ENCODE data around the gene CTNS.

Gene CTNS

GRCh38 chr17:3658784-3659449 is 22.4 kb downstream of the CTNS start:
- Histone ChIP-seq H3K9me3 (ENCODE audit: control insufficient read depth, insufficient read depth, low read length) (no peaks in the 10 kb centered on the region), H3K4me1 (ENCODE audit: control insufficient read depth, insufficient read depth, low read length) (0 out of 2 replicates have a peak, but pooled peaks cover 2% of the 10 kb centered on the region), H3K4me3 (ENCODE audit: low read length) (no peak overlapping the region), H3K27me3 (ENCODE audit: control insufficient read depth, insufficient read depth, low read length) (no peaks in the 10 kb centered on the region), H3K36me3 (ENCODE audit: control insufficient read depth, insufficient read depth, low read length) (peaks cover 9% of the 10 kb centered on the region; the same call in 1 of the 2 replicates), H3K27ac (ENCODE audit: low read length) (no peak overlapping the region)
- WGBS (ENCODE audit: insufficient coverage, insufficient read length): no CpG with 5 or more reads among the region's 22 CpGs
- no peak for DNase-seq (ENCODE audit: low read depth, low spot score)

- H3K27me3 ChIP-seq (ENCODE audit: control insufficient read depth, insufficient read depth, low read length): no peaks in the 10 kb centered on the region
- no peak overlapping the region for H3K4me3 ChIP-seq (ENCODE audit: low read length)
- H3K27ac ChIP-seq (ENCODE audit: low read length): no peak overlapping the region
- H3K36me3 ChIP-seq (ENCODE audit: control insufficient read depth, insufficient read depth, low read length): peaks cover 9% of the 10 kb centered on the region; the same call in 1 of the 2 replicates
- WGBS (ENCODE audit: insufficient coverage, insufficient read length): no CpG with 5 or more reads among the region's 22 CpGs
- H3K4me1 ChIP-seq (ENCODE audit: control insufficient read depth, insufficient read depth, low read length): 0 out of 2 replicates have a peak, but pooled peaks cover 2% of the 10 kb centered on the region
- no peak for DNase-seq (ENCODE audit: low read depth, low spot score)
- no peaks in the 10 kb centered on the region for H3K9me3 ChIP-seq (ENCODE audit: control insufficient read depth, insufficient read depth, low read length)
These were observed 23.1 kb downstream of the CTNS start for GRCh38 chr17:3659541-3660111.

GRCh38 chr17:3660311-3660891 is 23.8 kb downstream of the CTNS start:
- H3K27me3 ChIP-seq (ENCODE audit: control insufficient read depth, insufficient read depth, low read length): no peaks in the 10 kb centered on the region
- WGBS (ENCODE audit: insufficient coverage, insufficient read length): no CpG with 5 or more reads among the region's 23 CpGs
- H3K27ac ChIP-seq (ENCODE audit: low read length): no peak overlapping the region
- H3K4me3 ChIP-seq (ENCODE audit: low read length): no peak overlapping the region
- H3K9me3 ChIP-seq (ENCODE audit: control insufficient read depth, insufficient read depth, low read length): no peaks in the 10 kb centered on the region
- DNase-seq (ENCODE audit: low read depth, low spot score): no peak
- peaks cover 9% of the 10 kb centered on the region; the same call in 1 of the 2 replicates for H3K36me3 ChIP-seq (ENCODE audit: control insufficient read depth, insufficient read depth, low read length)
- 0 out of 2 replicates have a peak, but pooled peaks cover 2% of the 10 kb centered on the region for H3K4me1 ChIP-seq (ENCODE audit: control insufficient read depth, insufficient read depth, low read length)

- no peaks in the 10 kb centered on the region for H3K9me3 ChIP-seq (ENCODE audit: control insufficient read depth, insufficient read depth, low read length)
- peaks cover 5% of the 10 kb centered on the region; the same call in 1 of the 2 replicates for H3K4me1 ChIP-seq (ENCODE audit: control insufficient read depth, insufficient read depth, low read length)
- peaks cover 9% of the 10 kb centered on the region; the same call in 1 of the 2 replicates for H3K36me3 ChIP-seq (ENCODE audit: control insufficient read depth, insufficient read depth, low read length)
- no peak for DNase-seq (ENCODE audit: low read depth, low spot score)
- H3K27ac ChIP-seq (ENCODE audit: low read length): no peak overlapping the region
- no peaks in the 10 kb centered on the region for H3K27me3 ChIP-seq (ENCODE audit: control insufficient read depth, insufficient read depth, low read length)
- no peak overlapping the region for H3K4me3 ChIP-seq (ENCODE audit: low read length)
- WGBS (ENCODE audit: insufficient coverage, insufficient read length): no CpG with 5 or more reads among the region's 33 CpGs
These were observed 26.8 kb downstream of the CTNS start for GRCh38 chr17:3663102-3664011.

- no peak overlapping the region for H3K27ac ChIP-seq (ENCODE audit: low read length)
- WGBS (ENCODE audit: insufficient coverage, insufficient read length): no CpG with 5 or more reads among the region's 5 CpGs
- H3K27me3 ChIP-seq (ENCODE audit: control insufficient read depth, insufficient read depth, low read length): no peaks in the 10 kb centered on the region
- peaks cover 9% of the 10 kb centered on the region; the same call in 1 of the 2 replicates for H3K36me3 ChIP-seq (ENCODE audit: control insufficient read depth, insufficient read depth, low read length)
- peaks cover 3% of the 10 kb centered on the region; the same call in 1 of the 2 replicates for H3K4me1 ChIP-seq (ENCODE audit: control insufficient read depth, insufficient read depth, low read length)
- H3K4me3 ChIP-seq (ENCODE audit: low read length): no peak overlapping the region
- no peaks in the 10 kb centered on the region for H3K9me3 ChIP-seq (ENCODE audit: control insufficient read depth, insufficient read depth, low read length)
- DNase-seq (ENCODE audit: low read depth, low spot score): no peak
These were observed 29.3 kb downstream of the CTNS start for GRCh38 chr17:3665834-3666233.

GRCh38 chr17:3666516-3666915 is 30.0 kb downstream of the CTNS start:
- Histone ChIP-seq H3K4me1 (ENCODE audit: control insufficient read depth, insufficient read depth, low read length) (peaks cover 3% of the 10 kb centered on the region; the same call in 1 of the 2 replicates), H3K4me3 (ENCODE audit: low read length) (no peak overlapping the region), H3K27me3 (ENCODE audit: control insufficient read depth, insufficient read depth, low read length) (no peaks in the 10 kb centered on the region), H3K27ac (ENCODE audit: low read length) (no peak overlapping the region), H3K9me3 (ENCODE audit: control insufficient read depth, insufficient read depth, low read length) (no peaks in the 10 kb centered on the region), H3K36me3 (ENCODE audit: control insufficient read depth, insufficient read depth, low read length) (peaks cover 9% of the 10 kb centered on the region; the same call in 1 of the 2 replicates)
- no peak for DNase-seq (ENCODE audit: low read depth, low spot score)
- WGBS (ENCODE audit: insufficient coverage, insufficient read length): no CpG with 5 or more reads among the region's 6 CpGs

GRCh38 chr17:3667366-3668278 is 31.1 kb downstream of the CTNS start:
- Histone ChIP-seq H3K36me3 (ENCODE audit: control insufficient read depth, insufficient read depth, low read length) (peaks cover 9% of the 10 kb centered on the region; the same call in 1 of the 2 replicates), H3K27ac (ENCODE audit: low read length) (no peak overlapping the region), H3K4me3 (ENCODE audit: low read length) (peak overlapping the region; percentile 80), H3K27me3 (ENCODE audit: control insufficient read depth, insufficient read depth, low read length) (no peaks in the 10 kb centered on the region), H3K9me3 (ENCODE audit: control insufficient read depth, insufficient read depth, low read length) (no peaks in the 10 kb centered on the region), H3K4me1 (ENCODE audit: control insufficient read depth, insufficient read depth, low read length) (peaks cover 3% of the 10 kb centered on the region; the same call in 1 of the 2 replicates)
- no peak for DNase-seq (ENCODE audit: low read depth, low spot score)
- no CpG with 5 or more reads among the region's 39 CpGs for WGBS (ENCODE audit: insufficient coverage, insufficient read length)

GRCh38 chr17:3668279-3669084 is 31.9 kb downstream of the CTNS start, which contains the start of the genes EMC6 and TAX1BP3:
EMC6 (plus strand) TSS chr17:3668812; CDS start chr17:3669147, 335 bp downstream.
TAX1BP3 (minus strand) TSS chr17:3668578; CDS start chr17:3668526, 52 bp downstream.
- Histone ChIP-seq H3K4me1 (ENCODE audit: control insufficient read depth, insufficient read depth, low read length) (peaks cover 3% of the 10 kb centered on the region; the same call in 1 of the 2 replicates), H3K27ac (ENCODE audit: low read length) (no peak within 1 kb of the TSS), H3K36me3 (ENCODE audit: control insufficient read depth, insufficient read depth, low read length) (peaks cover 4% of the 10 kb centered on the region; the same call in 1 of the 2 replicates), H3K9me3 (ENCODE audit: control insufficient read depth, insufficient read depth, low read length) (no peaks in the 10 kb centered on the region), H3K4me3 (ENCODE audit: low read length) (peak within 1 kb of the TSS; percentile 95), H3K27me3 (ENCODE audit: control insufficient read depth, insufficient read depth, low read length) (no peaks in the 10 kb centered on the region)
- WGBS (ENCODE audit: insufficient coverage, insufficient read length): no CpG with 5 or more reads among the region's 89 CpGs
- DNase-seq (ENCODE audit: low read depth, low spot score): peak; percentile 91

GRCh38 chr17:3669085-3669347 is 32.5 kb downstream of the CTNS start:
- no CpG with 5 or more reads among the region's 32 CpGs for WGBS (ENCODE audit: insufficient coverage, insufficient read length)
- Histone ChIP-seq H3K27ac (ENCODE audit: low read length) (no peak overlapping the region), H3K4me1 (ENCODE audit: control insufficient read depth, insufficient read depth, low read length) (peaks cover 3% of the 10 kb centered on the region; the same call in 1 of the 2 replicates), H3K27me3 (ENCODE audit: control insufficient read depth, insufficient read depth, low read length) (no peaks in the 10 kb centered on the region), H3K4me3 (ENCODE audit: low read length) (peak overlapping the region; percentile 95), H3K36me3 (ENCODE audit: control insufficient read depth, insufficient read depth, low read length) (no peaks in the 10 kb centered on the region), H3K9me3 (ENCODE audit: control insufficient read depth, insufficient read depth, low read length) (no peaks in the 10 kb centered on the region)
- no peak for DNase-seq (ENCODE audit: low read depth, low spot score)
